ENCODE results near the gene RPL13A.

- TF ChIP-seq CTCF (IDR thresholded peaks at IDR 0.05) (no peak), POLR2A (IDR thresholded peaks at IDR 0.05) (no peak)
Observed at GRCh38 chr19:49448432-49448786, 39.0 kb upstream of the RPL13A start.

Data from lower leg skin (tissue), 3 donors.